Stimulated activated CD4-positive, alpha-beta T cell treated with anti-CD3 and anti-CD28 coated beads, TNF-alpha, amount 100 ng/mL, for 24 hours (primary cell): Measurements from ENCODE around the gene SLMAP.

Experiments
- DNase-seq, 3 experiments: peaks; one replicate each; pipeline ENCODE4 v3.0.0-alpha.2; 2020; ENCODE audit warnings: low read depth in 3 of 3

Gene SLMAP, protein sequence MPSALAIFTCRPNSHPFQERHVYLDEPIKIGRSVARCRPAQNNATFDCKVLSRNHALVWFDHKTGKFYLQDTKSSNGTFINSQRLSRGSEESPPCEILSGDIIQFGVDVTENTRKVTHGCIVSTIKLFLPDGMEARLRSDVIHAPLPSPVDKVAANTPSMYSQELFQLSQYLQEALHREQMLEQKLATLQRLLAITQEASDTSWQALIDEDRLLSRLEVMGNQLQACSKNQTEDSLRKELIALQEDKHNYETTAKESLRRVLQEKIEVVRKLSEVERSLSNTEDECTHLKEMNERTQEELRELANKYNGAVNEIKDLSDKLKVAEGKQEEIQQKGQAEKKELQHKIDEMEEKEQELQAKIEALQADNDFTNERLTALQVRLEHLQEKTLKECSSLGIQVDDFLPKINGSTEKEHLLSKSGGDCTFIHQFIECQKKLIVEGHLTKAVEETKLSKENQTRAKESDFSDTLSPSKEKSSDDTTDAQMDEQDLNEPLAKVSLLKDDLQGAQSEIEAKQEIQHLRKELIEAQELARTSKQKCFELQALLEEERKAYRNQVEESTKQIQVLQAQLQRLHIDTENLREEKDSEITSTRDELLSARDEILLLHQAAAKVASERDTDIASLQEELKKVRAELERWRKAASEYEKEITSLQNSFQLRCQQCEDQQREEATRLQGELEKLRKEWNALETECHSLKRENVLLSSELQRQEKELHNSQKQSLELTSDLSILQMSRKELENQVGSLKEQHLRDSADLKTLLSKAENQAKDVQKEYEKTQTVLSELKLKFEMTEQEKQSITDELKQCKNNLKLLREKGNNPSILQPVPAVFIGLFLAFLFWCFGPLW

DNA sequence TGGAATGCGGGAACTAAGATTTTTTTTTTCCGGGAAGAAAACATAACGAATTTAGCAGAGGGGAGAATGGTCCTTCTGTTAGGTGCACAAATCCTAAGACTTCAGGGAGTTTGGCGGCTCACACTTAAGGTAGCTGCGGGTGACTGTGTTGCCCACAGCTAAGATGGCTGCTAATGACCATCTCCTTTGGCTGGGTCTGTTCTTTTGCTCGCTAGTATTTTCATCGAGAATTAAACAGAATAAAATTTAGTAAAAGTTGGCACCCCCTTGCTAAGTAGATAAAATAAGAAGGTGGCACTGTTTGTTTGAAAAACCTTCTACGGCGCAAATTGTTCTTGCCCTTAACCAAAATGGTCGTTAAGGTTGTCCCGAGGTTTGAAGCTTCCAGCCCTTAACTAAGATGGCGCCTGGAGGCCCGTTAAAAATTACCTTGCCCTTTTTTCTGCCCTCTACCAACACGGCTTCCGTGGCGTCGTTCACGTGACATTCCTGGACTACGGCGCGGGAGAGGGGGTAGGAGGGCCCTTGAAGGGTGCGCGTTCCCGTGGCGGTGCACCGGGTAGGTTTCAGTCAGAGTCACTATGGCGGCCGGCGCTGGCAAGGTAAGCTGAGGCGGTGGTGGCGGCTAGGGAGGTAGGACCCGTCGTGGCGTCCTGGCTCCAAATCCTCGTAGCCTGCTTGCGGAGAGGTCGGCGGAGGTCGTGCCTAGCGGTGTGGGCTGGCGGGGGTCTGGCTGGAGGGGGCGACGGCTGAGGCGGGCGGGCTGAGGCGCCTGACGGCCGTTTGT, at the start of gene SLMAP:
TSS of gene SLMAP (plus strand) at position 569 of the 787 bp plus-strand sequence. CDS start 1,343 bp downstream, outside the sequence.
- DNase-seq, result peak; percentile 91 to 95 (median 95)

DNA sequence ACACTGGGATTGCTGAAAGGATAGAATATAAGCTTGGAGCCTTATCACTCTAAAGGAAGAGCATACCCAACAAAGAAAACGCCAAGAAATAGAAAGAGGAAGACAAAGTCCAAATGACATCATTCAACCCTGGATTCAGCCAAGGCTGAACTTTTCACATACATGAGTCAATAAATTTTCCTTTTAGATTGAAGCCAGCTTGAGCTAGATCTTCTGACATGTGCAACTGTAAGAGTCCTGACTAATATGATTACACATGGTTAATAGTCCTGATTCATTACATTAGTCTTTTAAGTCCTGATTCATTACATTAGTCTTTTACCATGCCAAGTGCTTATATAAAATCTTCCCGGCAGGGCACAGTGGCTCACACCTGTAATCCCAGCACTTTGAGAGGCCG, 49.6 kb upstream of the SLMAP start:
- no peak for DNase-seq

DNA sequence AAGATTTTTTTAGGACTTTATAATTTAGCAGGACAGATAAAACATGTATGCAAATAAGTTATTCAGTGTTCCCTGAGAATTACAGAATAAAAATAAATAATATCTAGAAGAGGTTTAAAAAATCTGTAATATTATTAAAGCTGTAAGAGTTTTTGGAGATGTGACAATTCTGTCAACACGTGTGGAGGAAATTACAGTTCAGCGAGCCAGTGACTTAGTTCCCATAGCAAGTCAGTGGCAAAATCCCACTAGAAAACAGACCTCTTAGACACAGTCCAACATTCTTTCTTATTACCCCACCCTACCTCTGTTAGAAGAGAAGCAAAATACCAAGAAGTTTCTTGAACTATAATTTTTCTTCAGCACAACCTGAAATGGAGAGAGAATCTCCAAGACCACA, 47.1 kb upstream of the SLMAP start:
- no peak for DNase-seq

DNA sequence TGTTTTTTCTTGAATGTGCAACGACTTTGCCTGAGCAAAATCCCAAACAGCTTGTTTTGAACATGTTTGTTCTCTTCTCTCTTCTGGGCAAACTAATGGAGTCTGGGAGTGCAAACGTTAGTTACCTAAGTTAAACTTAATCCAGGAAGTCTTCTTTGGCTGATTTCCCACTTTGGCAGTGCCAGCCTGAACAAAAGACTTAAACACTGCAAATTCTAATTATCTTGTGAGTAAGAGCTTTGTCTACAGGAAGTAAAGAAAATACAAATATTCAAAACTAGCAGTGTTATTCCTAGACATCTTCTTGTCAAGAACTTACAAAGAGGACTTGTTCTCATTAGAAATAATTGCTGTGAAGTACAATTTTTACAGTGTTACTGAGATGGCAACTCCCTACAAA, 46.5 kb upstream of the SLMAP start:
- DNase-seq, result no peak

DNA sequence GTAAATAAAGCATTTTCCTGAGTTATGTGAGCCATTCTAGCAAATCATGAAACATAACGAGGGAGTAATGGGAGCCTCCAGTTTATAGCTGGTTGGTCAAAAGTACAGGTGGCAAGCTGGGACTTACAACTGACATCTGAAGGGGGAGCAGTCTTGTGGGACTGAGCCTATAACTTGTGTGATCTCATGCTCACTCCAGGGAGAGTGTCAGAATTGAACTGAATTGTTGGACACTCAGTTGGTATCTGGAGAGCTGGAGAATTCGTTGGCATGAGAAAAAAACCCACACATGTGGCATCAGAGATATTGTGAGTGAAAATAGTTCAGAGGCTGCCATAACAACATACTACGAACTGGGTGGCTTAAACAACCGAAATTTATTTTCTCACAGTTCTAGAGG, 40.4 kb upstream of the SLMAP start:
- no peak for DNase-seq

DNA sequence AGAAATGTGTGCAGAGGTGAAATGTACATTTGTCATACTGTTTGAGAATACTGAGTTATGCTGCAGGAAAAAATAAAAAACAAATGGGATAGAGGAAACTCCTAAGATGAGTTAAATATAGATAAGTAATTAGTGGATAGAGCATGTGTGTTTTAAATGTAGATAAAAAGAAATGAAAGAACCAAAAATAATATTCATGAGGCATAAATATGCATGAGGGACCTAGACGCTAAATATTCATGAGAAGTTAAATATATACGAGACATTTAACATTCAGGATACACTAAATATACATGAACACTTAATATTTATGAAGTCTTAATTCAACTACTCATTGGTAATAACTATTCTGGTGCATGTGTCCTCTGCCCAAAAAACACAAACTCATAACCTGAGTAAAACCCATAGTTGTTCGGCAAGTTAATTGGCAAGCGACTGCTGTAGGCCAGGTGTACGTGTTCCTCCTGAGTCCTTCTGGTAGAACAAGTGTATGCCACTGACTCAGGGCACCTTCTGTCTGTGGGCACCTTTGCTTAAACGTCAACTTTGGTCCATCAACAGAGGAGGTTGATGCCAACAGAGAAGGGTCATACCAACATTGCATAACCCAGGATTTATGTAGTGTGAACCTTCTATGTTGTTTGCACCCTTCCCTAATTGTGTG, 38.8 kb upstream of the SLMAP start:
- DNase-seq, result no peak

DNA sequence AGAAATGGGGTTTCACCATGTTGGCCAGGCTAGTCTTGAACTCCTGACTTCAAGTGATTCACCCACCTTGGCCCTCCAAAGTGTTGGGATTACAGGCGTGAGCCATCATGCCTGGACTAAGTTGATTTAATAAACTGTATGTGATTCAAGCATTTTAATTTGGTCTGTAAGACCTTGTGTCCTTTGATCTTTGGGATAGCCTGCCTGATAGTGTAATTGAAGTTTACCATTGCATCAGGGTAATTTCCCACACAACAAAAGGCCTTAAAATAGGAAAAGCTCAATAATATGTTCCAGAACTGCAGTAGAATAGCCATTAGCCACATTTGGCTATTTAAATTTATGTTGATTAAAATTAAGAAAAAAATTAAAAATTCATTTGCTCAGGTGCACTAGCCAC, 38.0 kb upstream of the SLMAP start:
- no peak for DNase-seq

DNA sequence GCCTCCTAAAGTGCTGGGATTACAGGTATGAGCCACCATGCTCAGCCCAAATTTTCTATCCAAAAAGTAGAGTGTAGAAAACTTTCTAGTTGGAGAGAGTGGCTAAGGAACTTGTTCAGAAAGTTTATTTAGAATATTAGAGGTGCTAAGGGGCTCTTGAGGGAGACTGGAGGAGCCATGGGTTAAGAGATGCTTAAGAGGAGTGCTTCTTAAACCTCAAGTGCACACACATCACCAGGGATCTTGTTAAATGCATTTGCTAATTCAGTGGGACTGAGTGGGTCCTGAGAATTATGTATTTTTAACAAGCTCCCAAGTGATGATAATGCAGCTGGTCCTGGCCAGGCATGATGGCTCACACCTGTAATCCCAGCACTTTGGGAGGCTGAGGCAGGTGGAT, 29.7 kb upstream of the SLMAP start:
- no peak for DNase-seq

DNA sequence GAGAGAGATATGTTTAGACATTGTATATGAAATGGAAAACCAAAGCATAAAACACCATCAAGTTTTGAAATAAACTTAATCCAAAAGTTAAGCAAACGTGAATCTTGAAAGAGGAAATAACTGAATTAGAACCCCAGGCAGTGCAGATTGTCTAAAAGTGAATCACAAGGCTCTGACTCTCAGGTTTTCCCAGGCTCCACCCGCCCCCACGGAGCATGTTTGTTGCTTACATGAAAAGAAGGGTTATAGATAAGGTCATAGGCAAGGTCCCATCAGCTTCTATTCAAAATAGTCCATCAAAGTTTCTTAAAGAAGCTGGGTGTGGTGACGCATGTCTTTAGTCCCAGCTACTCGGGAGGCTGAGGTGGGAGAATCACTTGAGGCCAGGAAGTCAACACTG, 29.0 kb upstream of the SLMAP start:
- DNase-seq, result no peak

DNA sequence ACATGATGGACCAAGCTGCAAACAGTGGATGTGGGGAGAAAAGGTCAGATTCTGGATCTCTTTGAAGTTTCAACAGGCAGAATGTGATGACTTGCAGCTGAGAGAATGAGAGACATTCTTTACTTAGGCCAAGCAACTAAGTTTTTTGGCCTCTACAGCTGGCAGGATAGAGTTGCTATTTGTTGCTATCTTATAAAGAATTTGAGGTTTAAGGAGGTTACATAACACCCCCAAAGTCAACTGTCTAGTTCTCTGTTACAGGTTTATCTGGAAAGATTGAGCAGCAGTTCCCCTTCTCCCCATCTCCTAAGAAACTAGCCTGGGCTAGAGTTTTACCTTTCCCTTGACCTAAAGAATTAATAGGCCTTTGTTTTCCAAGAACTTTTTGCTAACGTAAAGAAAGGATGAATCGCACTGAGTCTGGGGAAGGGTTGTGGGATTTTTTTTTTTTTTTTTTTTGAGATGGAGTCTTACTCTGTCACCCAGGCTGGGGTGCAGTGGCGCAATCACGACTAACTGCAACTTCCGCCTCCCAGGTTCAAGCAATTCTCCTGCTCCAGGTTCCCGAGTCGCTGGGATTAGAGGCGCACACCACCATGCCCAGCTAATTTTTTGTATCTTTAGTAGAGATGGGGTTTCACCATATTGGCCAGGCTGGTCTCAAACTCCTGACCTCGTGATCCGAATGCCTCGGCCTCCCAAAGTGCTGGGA, 26.6 kb upstream of the SLMAP start:
- no peak for DNase-seq

DNA sequence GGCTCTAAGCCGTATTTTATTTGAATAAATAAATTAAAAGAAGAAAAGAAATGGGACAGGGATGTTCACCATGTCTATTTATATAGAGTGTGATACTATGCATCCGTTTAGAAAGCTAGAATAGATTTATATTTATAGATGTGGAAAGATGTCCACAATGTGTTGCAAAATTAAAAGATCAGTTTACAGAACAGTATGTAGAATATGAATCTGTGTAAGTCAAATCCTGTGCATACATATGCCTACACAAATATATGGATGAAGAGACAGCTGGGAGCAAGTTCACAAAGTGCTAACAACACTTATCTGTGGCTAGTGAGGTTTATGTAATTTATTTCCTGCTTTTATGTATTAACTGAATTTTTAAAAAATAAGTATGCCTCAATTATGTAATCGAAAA, 25.4 kb upstream of the SLMAP start:
- no peak for DNase-seq

DNA sequence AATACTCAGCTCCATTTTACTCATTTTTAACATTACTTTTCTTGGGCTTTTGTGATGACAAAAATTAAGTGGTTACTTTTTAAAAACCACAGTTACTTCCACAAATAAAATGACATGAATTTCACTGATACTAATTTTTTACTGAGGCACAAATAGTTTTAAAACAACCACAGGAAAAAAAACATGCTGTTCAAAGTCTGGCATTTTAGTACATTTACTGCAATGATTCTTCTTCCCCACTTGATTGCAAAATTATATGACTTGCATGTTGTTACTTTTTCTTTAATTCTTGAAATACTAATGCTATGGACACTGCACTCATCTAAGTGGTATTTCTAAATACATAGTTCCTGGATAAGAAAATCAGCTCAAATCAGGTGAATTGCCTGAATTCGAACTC, 24.8 kb upstream of the SLMAP start:
- no peak for DNase-seq

DNA sequence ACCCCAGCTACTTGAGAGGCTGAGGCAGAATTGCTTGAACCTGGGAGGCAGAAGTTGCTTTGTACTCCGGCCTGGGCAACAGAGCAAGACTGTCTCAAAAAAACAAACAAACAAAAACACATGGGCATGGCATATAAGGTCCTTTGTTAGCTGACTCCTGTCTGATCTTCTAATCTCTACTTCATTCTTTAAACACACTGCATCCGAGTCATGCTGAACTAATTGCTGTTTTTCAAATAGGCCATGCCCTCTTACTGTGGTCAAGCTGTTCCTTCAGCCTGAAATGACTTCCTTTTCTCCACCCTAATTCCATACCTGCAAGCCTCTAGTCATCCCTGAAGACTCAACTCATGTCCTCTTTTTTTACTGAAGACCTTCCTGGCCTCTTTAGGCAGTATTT, 22.3 kb upstream of the SLMAP start:
- no peak for DNase-seq

DNA sequence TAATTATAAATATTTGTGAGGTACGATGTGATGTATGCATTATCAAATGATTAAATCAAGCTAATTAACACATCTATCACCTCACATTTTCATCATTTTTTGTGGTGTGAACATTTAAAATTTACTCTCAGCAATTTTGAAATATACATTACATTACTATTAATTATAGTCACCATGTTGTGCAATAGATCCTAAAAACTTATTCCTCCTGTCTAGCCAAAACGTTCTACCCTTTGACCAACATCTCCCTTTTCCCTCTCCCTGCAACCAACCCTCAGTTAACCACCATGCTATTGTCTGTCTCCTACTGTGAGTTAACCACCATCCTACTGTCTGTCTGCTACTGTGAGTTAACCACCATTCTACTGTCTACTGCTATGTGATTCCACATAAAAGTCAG, 20.7 kb upstream of the SLMAP start:
- no peak for DNase-seq

DNA sequence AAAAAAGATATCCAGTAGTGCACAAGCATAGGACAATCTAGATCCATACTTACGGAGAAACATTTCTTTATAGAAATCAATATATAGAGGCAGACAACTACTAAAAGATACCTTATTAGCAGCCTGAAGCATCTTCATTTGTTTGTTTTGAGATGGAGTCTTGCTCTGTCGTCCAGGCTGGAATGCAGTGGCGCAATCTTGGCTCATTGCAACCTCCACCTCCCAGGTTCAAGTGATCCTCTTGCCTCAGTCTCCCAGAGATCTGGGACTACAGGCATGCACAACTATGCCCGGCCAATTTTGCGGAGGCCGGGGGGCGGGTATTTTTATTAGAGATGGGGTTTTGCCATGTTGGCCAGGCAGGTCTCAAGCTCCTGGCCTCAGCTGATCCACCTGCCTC, 18.3 kb upstream of the SLMAP start:
- no peak for DNase-seq

DNA sequence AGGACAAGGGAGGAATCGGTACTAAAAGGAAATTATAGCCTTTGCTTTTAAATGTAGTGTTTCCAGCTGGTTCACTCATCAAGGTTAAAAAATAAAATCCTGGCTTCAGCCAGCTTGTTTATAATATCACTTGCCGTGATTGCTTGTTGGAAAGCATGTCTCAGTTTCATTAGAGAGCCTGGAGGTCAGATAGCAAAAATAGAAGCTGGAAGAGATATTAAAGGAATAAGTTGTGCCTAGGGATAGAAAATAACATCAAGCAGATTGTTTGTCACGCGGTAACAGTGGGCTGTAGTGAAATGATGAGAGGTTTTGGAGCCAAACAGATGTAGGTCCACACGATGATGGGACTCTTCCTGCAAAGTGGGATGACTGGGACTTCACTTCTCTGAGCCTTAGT, 17.7 kb upstream of the SLMAP start:
- DNase-seq, result no peak

DNA sequence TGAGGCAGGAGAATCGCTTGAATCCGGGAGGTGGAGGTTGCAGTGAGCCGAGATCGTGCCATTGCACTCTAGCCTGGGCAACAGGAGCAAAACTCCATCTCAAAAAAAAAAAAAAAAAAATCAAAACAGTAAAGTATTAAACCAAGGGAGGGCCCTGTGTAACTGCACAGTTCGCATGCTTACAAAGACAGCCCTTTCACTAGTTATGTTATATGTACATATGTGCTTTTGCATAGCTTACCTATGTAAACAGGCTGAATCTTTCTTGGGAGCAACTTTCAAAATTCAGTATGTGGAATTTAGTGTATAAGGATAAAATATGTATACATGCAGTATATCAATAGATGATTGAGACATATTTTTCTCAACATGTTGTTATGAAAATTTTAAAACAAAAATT, 16.1 kb upstream of the SLMAP start:
- no peak for DNase-seq

DNA sequence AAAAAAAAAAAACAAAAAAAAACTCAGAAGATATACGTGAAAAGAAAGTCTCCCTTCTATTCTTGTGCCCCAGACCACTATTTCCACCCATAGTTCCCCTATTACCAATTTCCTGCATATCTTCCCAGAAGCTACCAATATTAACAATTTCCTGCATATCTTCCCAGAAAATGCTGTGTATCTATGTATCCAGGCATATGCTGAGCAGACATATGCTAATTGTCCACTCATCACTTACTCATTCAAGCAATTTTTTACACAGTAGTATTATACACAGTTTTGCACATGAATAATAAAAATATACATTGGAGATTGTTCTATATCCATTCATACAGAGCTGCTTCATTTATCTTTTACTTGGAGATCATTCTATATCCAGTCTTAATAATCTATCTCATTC, 12.6 kb upstream of the SLMAP start:
- no peak for DNase-seq

DNA sequence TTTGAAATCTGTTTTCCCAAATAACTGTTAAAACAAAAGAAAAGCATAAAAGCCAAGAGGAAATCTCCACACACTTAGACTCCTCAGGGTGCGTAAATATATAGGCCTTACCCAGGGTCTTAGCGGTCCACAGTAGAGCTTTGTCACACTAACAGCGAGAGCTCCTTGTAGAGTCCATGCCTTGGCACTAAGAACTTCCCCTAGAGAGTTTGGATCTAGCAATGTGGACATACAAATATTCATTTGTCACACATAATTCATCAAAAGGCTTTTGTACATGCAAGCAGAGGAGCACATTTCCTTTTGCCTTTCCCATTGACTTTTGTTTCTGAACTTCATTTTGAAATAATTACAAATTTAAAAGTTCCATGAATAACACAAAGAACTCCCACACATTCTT, 11.0 kb upstream of the SLMAP start:
- no peak for DNase-seq

DNA sequence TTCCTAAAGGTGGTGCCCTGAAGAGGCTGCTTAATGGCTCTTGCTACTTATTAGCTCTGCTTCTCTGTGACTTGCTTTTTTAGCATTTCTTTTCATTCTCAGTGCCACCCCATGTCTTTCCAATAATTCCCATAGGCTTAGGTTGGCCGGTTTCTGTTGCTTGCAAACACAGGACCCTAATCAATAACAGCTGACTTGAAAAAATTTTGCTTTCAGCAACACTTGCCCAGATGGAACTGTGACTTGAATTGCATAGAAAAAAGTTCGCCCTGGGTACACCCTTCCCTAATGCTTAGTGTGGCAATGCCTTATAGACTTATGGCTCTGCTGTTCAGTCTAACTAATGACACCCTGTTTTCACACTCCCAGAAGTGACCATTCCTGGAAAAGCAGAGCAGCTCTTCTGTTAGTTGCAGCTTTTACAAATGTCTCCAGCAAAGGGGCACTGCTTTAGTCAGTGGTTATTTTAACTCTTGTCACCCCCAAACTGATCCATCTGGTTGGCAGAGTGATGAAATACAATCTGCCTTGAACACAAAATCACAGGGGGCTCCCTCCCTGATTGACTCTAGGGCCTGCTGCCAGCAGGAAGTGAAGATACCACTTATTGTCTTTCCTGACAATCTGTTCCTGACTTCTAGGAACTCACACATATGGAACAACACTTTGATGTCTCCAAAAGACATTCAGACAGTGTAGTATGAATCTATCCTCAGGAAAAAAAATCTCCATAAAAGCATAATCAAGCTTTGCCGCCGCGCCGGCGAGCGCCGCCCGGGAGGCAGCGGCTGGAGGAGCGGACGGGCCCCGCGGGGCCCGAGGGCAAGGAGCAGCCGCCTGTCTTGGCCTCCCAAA, 9.7 kb upstream of the SLMAP start:
- no peak for DNase-seq
